AG04450 (cell line): ENCODE results near the gene XXYLT1. TPM values are rescaled to one million over a fixed set of nuclear protein-coding genes. Genes with fewer than 3 reads are reported as not detected.

Experiments used
- CTCF ChIA-PET: fragments of 300-600, 350-600 bp; formaldehyde crosslinking; extraction: SDS; loops from one replicate; lab custom pipeline; 2022; ENCODE audit warnings: antibody characterized with exemption, inconsistent platforms; lab: Charles Lee
- POLR2A ChIA-PET: fragments of 350-600 bp; formaldehyde crosslinking; extraction: SDS; loops from one replicate; lab custom pipeline; 2021; ENCODE audit warnings: antibody characterized with exemption, inconsistent platforms; lab: Yijun Ruan, JAX
- DNase-seq: peaks from one replicate; pipeline ENCODE4 v3.0.0-alpha.2; 2011; ENCODE audit warnings: low read depth, low spot score
- H3K27ac ChIP-seq: one replicate; pipeline ENCODE4 v1.5.1; 2012; ENCODE audit warnings: low read depth, low read length, control low read depth
- H3K27me3 ChIP-seq: one replicate; pipeline ENCODE4 v1.6.0; 2012; ENCODE audit warnings: low read length; ENCODE audit not compliant: control insufficient read depth, insufficient read depth
- H3K4me3 ChIP-seq: 2 replicates; pipeline ENCODE4 v1.5.1; 2011; ENCODE audit warnings: mild to moderate bottlenecking, low read depth, low read length, control low read depth
- H3K9me3 ChIP-seq: 2 replicates; pipeline ENCODE4 v1.5.1; 2012; ENCODE audit warnings: low read length; ENCODE audit not compliant: control insufficient read depth, insufficient read depth
- polyA plus RNA-seq: library from polyadenylated mRNA; depleted of rRNA; stranded (reverse); fragments of >200 nt; gene quantifications from 2 replicates; pipeline ENCODE4 v1.2.3, GENCODE V29; 2011
- TF ChIP-seq, protein P1 (sequence below): IDR thresholded peaks from 2 replicates; pipeline ENCODE4 v1.5.1; 2011; ENCODE audit warnings: low read depth, low read length, control low read depth, inconsistent platforms

The XXYLT1 gene
- polyA plus RNA-seq, 1 experiment, result 16.5 TPM

DNA sequence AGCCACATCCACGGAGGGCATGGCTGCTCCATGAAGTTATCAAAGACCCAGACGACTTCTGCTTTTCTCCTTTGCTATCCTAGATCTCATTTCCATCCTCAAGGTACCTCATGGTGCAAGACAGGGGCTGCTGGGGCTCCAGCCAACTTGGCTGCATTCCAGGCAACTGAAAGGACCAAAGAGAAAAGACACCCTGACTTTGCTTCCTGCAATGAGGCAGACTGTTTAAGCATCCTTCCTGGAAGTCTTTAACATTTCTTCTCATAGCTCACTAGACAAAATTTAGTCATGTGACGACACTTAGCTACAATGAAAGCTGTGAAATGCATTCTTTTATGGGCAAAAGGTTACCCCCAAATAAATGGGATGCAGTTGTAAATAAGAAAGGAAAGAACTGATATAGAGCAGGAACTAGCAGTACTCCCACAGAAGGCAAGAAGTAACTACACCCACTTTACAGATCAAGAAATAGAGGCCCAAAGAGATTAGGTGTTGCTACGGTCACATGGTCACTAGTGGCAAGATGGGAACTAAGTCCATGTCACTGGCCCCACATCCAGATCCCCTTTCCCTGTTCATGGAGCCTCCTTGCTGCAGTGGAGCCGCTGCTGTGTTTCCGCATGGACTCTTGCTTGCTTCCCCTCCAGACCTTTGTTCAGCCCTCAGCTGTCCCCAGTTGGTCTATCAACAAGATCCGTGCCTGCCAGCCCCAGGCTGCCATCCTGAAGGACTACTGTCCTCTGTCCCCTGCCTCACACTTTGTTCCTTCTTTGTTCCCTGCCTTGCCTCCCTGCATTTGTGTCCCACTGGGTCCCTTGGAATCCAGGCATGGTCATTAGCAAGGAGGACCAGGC, 107.0 kb downstream of the XXYLT1 start:
- DNase-seq, result no peak
- Histone ChIP-seq H3K4me3 (no peak overlapping the region), H3K9me3 (no peaks in the 10 kb centered on the region), H3K27me3 (no peaks in the 10 kb centered on the region), H3K27ac (no peak overlapping the region)
- ChIA-PET POLR2A (no interaction called here), CTCF (no interaction called here)
- TF ChIP-seq, protein P1, sequence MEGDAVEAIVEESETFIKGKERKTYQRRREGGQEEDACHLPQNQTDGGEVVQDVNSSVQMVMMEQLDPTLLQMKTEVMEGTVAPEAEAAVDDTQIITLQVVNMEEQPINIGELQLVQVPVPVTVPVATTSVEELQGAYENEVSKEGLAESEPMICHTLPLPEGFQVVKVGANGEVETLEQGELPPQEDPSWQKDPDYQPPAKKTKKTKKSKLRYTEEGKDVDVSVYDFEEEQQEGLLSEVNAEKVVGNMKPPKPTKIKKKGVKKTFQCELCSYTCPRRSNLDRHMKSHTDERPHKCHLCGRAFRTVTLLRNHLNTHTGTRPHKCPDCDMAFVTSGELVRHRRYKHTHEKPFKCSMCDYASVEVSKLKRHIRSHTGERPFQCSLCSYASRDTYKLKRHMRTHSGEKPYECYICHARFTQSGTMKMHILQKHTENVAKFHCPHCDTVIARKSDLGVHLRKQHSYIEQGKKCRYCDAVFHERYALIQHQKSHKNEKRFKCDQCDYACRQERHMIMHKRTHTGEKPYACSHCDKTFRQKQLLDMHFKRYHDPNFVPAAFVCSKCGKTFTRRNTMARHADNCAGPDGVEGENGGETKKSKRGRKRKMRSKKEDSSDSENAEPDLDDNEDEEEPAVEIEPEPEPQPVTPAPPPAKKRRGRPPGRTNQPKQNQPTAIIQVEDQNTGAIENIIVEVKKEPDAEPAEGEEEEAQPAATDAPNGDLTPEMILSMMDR, result no peak

DNA sequence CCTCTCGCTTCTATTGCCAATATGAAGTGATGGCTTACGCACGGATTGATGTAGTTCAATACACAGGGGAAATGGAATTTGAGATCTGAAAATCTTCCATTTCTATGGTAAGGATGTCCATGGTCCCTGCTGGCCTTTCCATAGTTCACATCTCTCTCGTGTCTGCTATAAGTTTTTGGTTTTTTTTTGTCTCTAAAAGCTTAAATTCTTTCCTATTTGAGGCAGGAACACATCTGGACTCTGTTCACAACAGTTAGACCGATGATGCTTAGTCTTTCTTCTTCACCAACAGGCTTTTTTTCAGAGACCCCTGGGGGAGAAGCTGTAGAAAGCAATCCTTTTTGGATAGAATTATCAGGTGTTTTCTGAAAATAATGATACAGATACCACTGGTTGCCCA, 108.1 kb downstream of the XXYLT1 start:
- H3K27ac ChIP-seq, result no peak overlapping the region
- TF ChIP-seq, protein P1, result no peak
- no peaks in the 10 kb centered on the region for H3K27me3 ChIP-seq
- POLR2A ChIA-PET, result no interaction called here
- H3K9me3 ChIP-seq, result no peaks in the 10 kb centered on the region
- no peak for DNase-seq
- CTCF ChIA-PET, result interaction anchor here (0.9 kb wide), 1 partner anchor 64 kb away, joined by 3 read pairs; no protein-coding TSS in a partner anchor
- H3K4me3 ChIP-seq, result no peak overlapping the region

DNA sequence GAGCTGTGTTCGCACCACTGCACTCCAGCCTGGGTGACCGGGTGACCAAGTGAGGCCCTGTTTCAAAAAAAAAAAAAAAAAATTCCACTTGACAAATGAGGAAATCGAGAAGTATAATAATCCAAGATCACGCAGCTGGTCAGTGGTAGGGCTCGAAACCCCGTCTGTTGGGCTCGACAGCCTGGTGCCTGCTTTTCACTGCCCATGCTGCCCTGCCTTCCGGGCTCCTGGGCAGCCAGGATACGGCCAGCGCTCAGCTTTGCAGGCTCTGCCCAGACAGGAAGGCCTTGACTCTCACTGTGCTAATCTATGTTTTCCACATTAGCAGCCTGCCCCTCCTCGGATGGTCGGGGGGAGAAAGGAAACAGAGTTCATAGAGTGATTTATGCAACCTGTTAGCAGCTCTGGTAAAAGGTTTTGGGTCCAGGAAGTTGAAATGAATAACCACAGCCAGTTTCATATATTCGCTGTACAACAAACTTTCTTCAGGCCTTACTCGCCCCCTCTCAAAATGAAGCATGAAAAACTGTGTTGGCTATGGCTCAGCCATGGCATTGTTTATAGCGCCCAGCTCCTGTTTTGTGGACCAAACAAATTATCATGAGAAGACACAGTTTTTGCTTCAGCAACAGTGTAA, 108.8 kb downstream of the XXYLT1 start:
- ChIA-PET CTCF (interaction anchor here (0.6 to 0.9 kb wide), 3 partner anchors 28 to 375 kb away, joined by 3 read pairs; no protein-coding TSS in a partner anchor), POLR2A (interaction anchor here (0.7 kb wide), 1 partner anchor 19 kb away, joined by 3 read pairs; no protein-coding TSS in a partner anchor)
- no peak overlapping the region for H3K4me3 ChIP-seq
- no peak for DNase-seq
- H3K27ac ChIP-seq, result peak overlapping the region; percentile 21
- no peaks in the 10 kb centered on the region for H3K9me3 ChIP-seq
- H3K27me3 ChIP-seq, result no peaks in the 10 kb centered on the region
- TF ChIP-seq, protein P1, result no peak

DNA sequence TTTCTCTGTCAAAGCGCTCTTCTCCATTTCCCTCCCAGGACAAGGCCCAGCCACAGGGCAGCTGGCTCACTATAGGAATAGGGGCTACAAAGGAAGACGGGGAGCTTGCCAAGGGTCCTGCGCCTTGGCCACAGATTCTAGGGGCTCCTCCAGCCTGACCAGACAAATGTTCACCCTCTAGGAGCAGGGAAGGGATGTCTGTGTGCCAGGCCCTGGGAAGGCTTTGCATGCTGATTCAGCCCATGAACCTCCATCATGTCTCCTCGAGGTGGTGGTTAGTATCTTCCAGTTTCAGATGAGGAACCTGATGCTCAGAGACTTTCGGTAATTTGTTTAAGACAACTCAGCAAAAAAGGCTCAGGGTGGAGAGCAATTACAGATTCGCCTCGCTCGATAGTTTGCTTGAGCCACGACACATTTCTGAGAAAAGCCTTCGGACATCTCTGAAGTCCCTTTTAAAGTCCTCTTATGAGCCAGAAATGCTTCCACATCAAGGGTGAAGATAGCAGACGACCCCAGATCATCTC, 110.0 kb downstream of the XXYLT1 start:
- DNase-seq, result no peak
- no peaks in the 10 kb centered on the region; the same call in 1 of the 2 replicates for H3K9me3 ChIP-seq
- TF ChIP-seq, protein P1, result no peak
- ChIA-PET POLR2A (interaction anchor here (1.0 kb wide), 1 partner anchor 474 kb away, joined by 3 read pairs; no protein-coding TSS in a partner anchor), CTCF (interaction anchor here (1.1 to 1.2 kb wide), 2 partner anchors 54 to 479 kb away, joined by 3 read pairs; no protein-coding TSS in a partner anchor)
- no peaks in the 10 kb centered on the region for H3K27me3 ChIP-seq
- peak overlapping the region; percentile 86 for H3K27ac ChIP-seq
- H3K4me3 ChIP-seq, result no peak overlapping the region
